Activated CD8-positive, alpha-beta memory T cell treated with anti-CD3 and anti-CD28 coated beads, Interleukin-2, amount 50 U/mL, for 24 hours (primary cell): ENCODE data around the gene KCNC1.

Experiments used
- DNase-seq: peaks from one replicate; pipeline ENCODE4 v3.0.0-alpha.2; 2020; ENCODE audit errors: extremely low read depth

Gene KCNC1

GRCh38 chr11:17734418-17734911, at the start of gene KCNC1:
Gene KCNC1 (plus strand): TSS chr11:17734781. CDS start chr11:17736003, 1,222 bp downstream.
- DNase-seq, result no peak

GRCh38 chr11:17686231-17686980, 48.2 kb upstream of the KCNC1 start:
- no peak for DNase-seq

GRCh38 chr11:17687946-17688670, 46.5 kb upstream of the KCNC1 start:
- no peak for DNase-seq

- no peak for DNase-seq
These were observed 43.0 kb upstream of the KCNC1 start for GRCh38 chr11:17691550-17691949.

- no peak for DNase-seq
These were observed 42.6 kb upstream of the KCNC1 start for GRCh38 chr11:17691976-17692375.

GRCh38 chr11:17692931-17693330, 41.6 kb upstream of the KCNC1 start:
- no peak for DNase-seq

- no peak for DNase-seq
These were observed 41.0 kb upstream of the KCNC1 start for GRCh38 chr11:17693531-17693930.

GRCh38 chr11:17694494-17695110, 40.0 kb upstream of the KCNC1 start:
- no peak for DNase-seq

GRCh38 chr11:17695454-17696441, 38.8 kb upstream of the KCNC1 start:
- DNase-seq, result no peak

- DNase-seq, result no peak
These were observed 37.8 kb upstream of the KCNC1 start for GRCh38 chr11:17696741-17697140.

- DNase-seq, result no peak
These were observed 37.2 kb upstream of the KCNC1 start for GRCh38 chr11:17697175-17697949.

GRCh38 chr11:17699147-17700114, 35.1 kb upstream of the KCNC1 start:
- DNase-seq, result no peak

GRCh38 chr11:17700991-17701390, 33.6 kb upstream of the KCNC1 start:
- DNase-seq, result no peak

GRCh38 chr11:17702876-17703275, 31.7 kb upstream of the KCNC1 start:
- no peak for DNase-seq

GRCh38 chr11:17703951-17704350, 30.6 kb upstream of the KCNC1 start:
- DNase-seq, result no peak

GRCh38 chr11:17707830-17708229, 26.8 kb upstream of the KCNC1 start:
- no peak for DNase-seq

- DNase-seq, result no peak
These were observed 22.7 kb upstream of the KCNC1 start for GRCh38 chr11:17711836-17712235.

- no peak for DNase-seq
These were observed 20.7 kb upstream of the KCNC1 start for GRCh38 chr11:17713851-17714250.

- no peak for DNase-seq
These were observed 20.2 kb upstream of the KCNC1 start for GRCh38 chr11:17714356-17714854.
